ENCODE results near the gene PPP1R14C. TPM values are rescaled to one million over a fixed set of nuclear protein-coding genes. Genes with fewer than 3 reads are reported as not detected.
"Not testable (repeated sequence)": the region's sequence is repeated elsewhere in the genome, so short reads cannot be mapped to it uniquely, and the experiment has no call there.

Gene PPP1R14C
- total RNA-seq, 2 experiments from 2014 or later, result 0.21 TPM; not detected in 1

- ATAC-seq, result no peak
- DNase-seq, result no peak
- H3K4me1 Mint-ChIP-seq, result no peaks in the 10 kb centered on the region
- no peak overlapping the region for H3K4me3 Mint-ChIP-seq
- H3K9me3 Mint-ChIP-seq (ENCODE audit: low read depth), result no peaks in the 10 kb centered on the region
- H3K27ac Mint-ChIP-seq, result no peak overlapping the region
- H3K36me3 Mint-ChIP-seq (ENCODE audit: low read depth), result no peaks in the 10 kb centered on the region
- intact Hi-C loops (cut with DNase I, micrococcal nuclease), result no loop called here
- POLR2A ChIA-PET, result no interaction called here
- peaks cover 10% of the 10 kb centered on the region for H3K27me3 Mint-ChIP-seq
- CTCF ChIA-PET, result interaction anchor here (0.6 kb wide), 1 partner anchor 805 kb away, joined by 3 read pairs; no protein-coding TSS in a partner anchor
Observed at GRCh38 chr6:150184850-150185731, 42.2 kb downstream of the PPP1R14C start.

DNA sequence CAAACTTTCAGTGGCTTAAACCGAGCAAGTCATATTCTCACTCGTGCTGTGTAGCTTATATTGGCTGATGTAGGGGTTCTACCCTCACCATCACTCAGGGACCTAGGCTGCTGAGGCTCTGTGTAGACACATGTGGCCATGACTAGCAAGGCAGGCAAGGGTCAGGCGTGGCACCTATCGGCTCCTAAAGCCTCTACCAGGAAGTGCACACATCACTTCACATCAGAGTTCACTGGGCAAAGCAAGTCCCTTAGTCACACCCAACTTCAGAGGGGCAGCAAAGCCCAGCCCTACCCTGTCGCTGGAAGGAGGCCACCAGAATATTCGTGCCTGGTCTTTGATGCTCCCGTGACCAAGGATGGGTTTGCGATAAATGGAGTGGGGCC lies 42.9 kb downstream of the PPP1R14C start:
- H3K4me3 Mint-ChIP-seq, result no peak overlapping the region
- ATAC-seq, result no peak

DNA sequence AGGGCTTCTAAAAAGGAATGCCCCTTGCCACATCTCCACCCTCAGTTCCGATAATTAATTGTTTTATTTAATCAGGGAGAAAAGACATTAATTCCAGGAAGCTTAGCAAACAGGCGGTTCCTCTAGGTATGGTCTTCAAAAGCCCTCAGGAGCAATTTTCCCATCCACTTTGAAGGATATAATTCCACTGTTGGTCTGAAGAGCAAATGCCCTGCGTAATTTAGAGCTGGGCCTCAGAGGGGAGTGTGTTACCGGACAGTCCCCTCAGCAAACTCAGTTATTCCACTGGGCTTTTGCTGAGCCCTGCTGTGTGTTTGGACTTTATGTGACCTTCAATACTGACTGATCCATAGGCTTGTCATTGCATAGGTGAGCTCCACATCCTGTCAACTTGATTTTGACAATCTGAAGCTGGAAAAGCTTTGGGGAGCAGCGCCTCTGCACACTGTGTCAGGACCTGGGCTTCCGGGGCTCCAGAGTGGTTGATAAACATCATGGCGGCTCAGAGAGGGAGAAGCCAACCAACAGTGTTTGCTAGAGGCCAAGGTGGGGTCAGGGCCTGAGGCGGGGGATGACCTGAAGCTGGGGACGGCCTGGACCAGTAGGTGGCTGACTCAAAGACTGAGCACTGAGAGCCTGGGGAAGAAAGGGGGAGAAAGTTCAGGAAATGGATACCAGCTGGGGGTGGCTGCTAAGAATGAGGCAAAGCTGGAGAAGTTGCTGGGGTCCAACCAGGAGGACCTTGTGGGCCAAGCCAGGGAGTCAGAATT lies 43.5 kb downstream of the PPP1R14C start:
- Mint-ChIP-seq H3K36me3 (ENCODE audit: low read depth) (no peaks in the 10 kb centered on the region), H3K27me3 (peaks cover 18% of the 10 kb centered on the region), H3K27ac (no peak overlapping the region), H3K4me3 (no peak overlapping the region), H3K9me3 (ENCODE audit: low read depth) (no peaks in the 10 kb centered on the region), H3K4me1 (no peaks in the 10 kb centered on the region)
- CTCF ChIA-PET, result interaction anchor here (0.5 kb wide), 1 partner anchor 584 kb away, joined by 6 read pairs; no protein-coding TSS in a partner anchor
- POLR2A ChIA-PET, result no interaction called here
- intact Hi-C loops (cut with DNase I, micrococcal nuclease), result no loop called here
- DNase-seq (no peak), ATAC-seq (no peak)

More for the DNA sequence above, 42.9 kb downstream of the PPP1R14C start:
- POLR2A ChIA-PET, result no interaction called here
- no peaks in the 10 kb centered on the region for H3K4me1 Mint-ChIP-seq
- H3K9me3 Mint-ChIP-seq (ENCODE audit: low read depth), result no peaks in the 10 kb centered on the region
- H3K27me3 Mint-ChIP-seq, result peaks cover 12% of the 10 kb centered on the region
- no peaks in the 10 kb centered on the region for H3K36me3 Mint-ChIP-seq (ENCODE audit: low read depth)
- H3K27ac Mint-ChIP-seq, result no peak overlapping the region
- intact Hi-C loops (cut with DNase I, micrococcal nuclease), result no loop called here
- CTCF ChIA-PET, result interaction anchor here (0.5 kb wide), 1 partner anchor 584 kb away, joined by 6 read pairs; no protein-coding TSS in a partner anchor
- DNase-seq, result no peak

GRCh38 chr6:150187433-150187832 lies 44.6 kb downstream of the PPP1R14C start:
- H3K36me3 Mint-ChIP-seq (ENCODE audit: low read depth); H3K9me3 Mint-ChIP-seq (ENCODE audit: low read depth); H3K27ac Mint-ChIP-seq; DNase-seq; ATAC-seq; intact Hi-C loops (cut with DNase I, micrococcal nuclease); H3K4me3 Mint-ChIP-seq; POLR2A ChIA-PET; H3K4me1 Mint-ChIP-seq; CTCF ChIA-PET: not testable (repeated sequence)
- peaks cover 22% of the 10 kb centered on the region for H3K27me3 Mint-ChIP-seq

GRCh38 chr6:150189122-150189521 lies 46.3 kb downstream of the PPP1R14C start:
- H3K4me1 Mint-ChIP-seq, result no peaks in the 10 kb centered on the region
- no peak overlapping the region for H3K4me3 Mint-ChIP-seq
- ChIA-PET CTCF (interaction anchor here (0.6 kb wide), 1 partner anchor 302 kb away, joined by 3 read pairs; no protein-coding TSS in a partner anchor), POLR2A (no interaction called here)
- no peak overlapping the region for H3K27ac Mint-ChIP-seq
- H3K36me3 Mint-ChIP-seq (ENCODE audit: low read depth), result no peaks in the 10 kb centered on the region
- DNase-seq, result no peak
- no peak for ATAC-seq
- intact Hi-C loops (cut with DNase I, micrococcal nuclease), result no loop called here
- H3K27me3 Mint-ChIP-seq, result peaks cover 24% of the 10 kb centered on the region
- no peaks in the 10 kb centered on the region for H3K9me3 Mint-ChIP-seq (ENCODE audit: low read depth)

GRCh38 chr6:150191809-150192208 lies 49.0 kb downstream of the PPP1R14C start:
- ChIA-PET POLR2A (no interaction called here), CTCF (interaction anchor here (0.6 to 0.8 kb wide), 2 partner anchors 170 to 203 kb away, joined by 3 read pairs; no protein-coding TSS in a partner anchor)
- no peak overlapping the region for H3K4me3 Mint-ChIP-seq
- H3K9me3 Mint-ChIP-seq (ENCODE audit: low read depth), result no peaks in the 10 kb centered on the region
- H3K27me3 Mint-ChIP-seq, result peaks cover 22% of the 10 kb centered on the region
- H3K27ac Mint-ChIP-seq, result no peak overlapping the region
- DNase-seq, result no peak
- no peaks in the 10 kb centered on the region for H3K36me3 Mint-ChIP-seq (ENCODE audit: low read depth)
- no peaks in the 10 kb centered on the region for H3K4me1 Mint-ChIP-seq
- ATAC-seq, result no peak
- intact Hi-C loops (cut with DNase I, micrococcal nuclease), result no loop called here

DNA sequence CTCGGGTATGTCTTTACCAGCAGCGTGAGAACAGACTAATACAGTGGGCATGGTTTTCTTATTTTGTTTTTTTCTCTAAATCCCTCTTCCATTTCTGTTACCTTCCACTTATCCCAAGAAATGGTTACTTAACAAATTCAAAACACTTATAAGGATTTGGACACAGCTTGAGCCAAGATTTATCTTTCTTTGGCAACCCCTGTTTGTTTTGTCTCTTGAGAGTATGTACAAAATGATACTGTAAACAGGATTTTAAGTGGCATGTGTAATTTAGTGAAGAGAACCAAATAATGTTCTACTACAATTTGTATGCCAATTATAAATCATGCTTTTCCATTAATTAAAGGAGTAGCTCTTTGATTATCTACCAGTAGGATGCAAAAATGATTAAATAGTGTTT lies 51.4 kb downstream of the PPP1R14C start:
- CTCF ChIA-PET, result no interaction called here
- intact Hi-C loops (cut with DNase I, micrococcal nuclease), result no loop called here

GRCh38 chr6:150195996-150196417 lies 53.2 kb downstream of the PPP1R14C start:
- DNase-seq (no peak), ATAC-seq (peak; percentile 39)
- ChIA-PET POLR2A (no interaction called here), CTCF (interaction anchor here (0.6 kb wide), 1 partner anchor 198 kb away, joined by 4 read pairs; no protein-coding TSS in a partner anchor)
- no peaks in the 10 kb centered on the region for H3K4me1 Mint-ChIP-seq
- no peak overlapping the region for H3K4me3 Mint-ChIP-seq
- peaks cover 15% of the 10 kb centered on the region for H3K27me3 Mint-ChIP-seq
- no peak overlapping the region for H3K27ac Mint-ChIP-seq
- intact Hi-C loops (cut with DNase I, micrococcal nuclease), result no loop called here
- H3K9me3 Mint-ChIP-seq (ENCODE audit: low read depth), result no peaks in the 10 kb centered on the region
- no peaks in the 10 kb centered on the region for H3K36me3 Mint-ChIP-seq (ENCODE audit: low read depth)

More for the DNA sequence above, 51.4 kb downstream of the PPP1R14C start:
- H3K9me3 Mint-ChIP-seq (ENCODE audit: low read depth), result no peaks in the 10 kb centered on the region
- H3K27ac Mint-ChIP-seq, result no peak overlapping the region
- ATAC-seq (no peak), DNase-seq (no peak)
- POLR2A ChIA-PET, result no interaction called here
- H3K27me3 Mint-ChIP-seq, result peaks cover 21% of the 10 kb centered on the region
- no peaks in the 10 kb centered on the region for H3K36me3 Mint-ChIP-seq (ENCODE audit: low read depth)
- no peak overlapping the region for H3K4me3 Mint-ChIP-seq
- no peaks in the 10 kb centered on the region for H3K4me1 Mint-ChIP-seq

GRCh38 chr6:150196942-150197745 lies 54.3 kb downstream of the PPP1R14C start:
- no peak for ATAC-seq
- Mint-ChIP-seq H3K4me1 (no peaks in the 10 kb centered on the region), H3K36me3 (ENCODE audit: low read depth) (no peaks in the 10 kb centered on the region), H3K27me3 (peaks cover 7% of the 10 kb centered on the region), H3K9me3 (ENCODE audit: low read depth) (no peaks in the 10 kb centered on the region), H3K27ac (no peak overlapping the region), H3K4me3 (no peak overlapping the region)
- POLR2A ChIA-PET, result no interaction called here
- no peak for DNase-seq
- intact Hi-C loops (cut with DNase I, micrococcal nuclease), result no loop called here
- CTCF ChIA-PET, result interaction anchor here (0.6 kb wide), 1 partner anchor 197 kb away, joined by 4 read pairs; no protein-coding TSS in a partner anchor

- Mint-ChIP-seq H3K9me3 (ENCODE audit: low read depth) (no peaks in the 10 kb centered on the region), H3K4me3 (no peak overlapping the region), H3K27me3 (peaks cover 7% of the 10 kb centered on the region), H3K27ac (no peak overlapping the region), H3K36me3 (ENCODE audit: low read depth) (no peaks in the 10 kb centered on the region), H3K4me1 (no peaks in the 10 kb centered on the region)
- CTCF ChIA-PET, result interaction anchor here (1.1 kb wide), 1 partner anchor 17 kb away, joined by 3 read pairs; no protein-coding TSS in a partner anchor
- DNase-seq (no peak), ATAC-seq (no peak)
- POLR2A ChIA-PET, result no interaction called here
- intact Hi-C loops (cut with DNase I, micrococcal nuclease), result no loop called here
Observed at GRCh38 chr6:150198532-150198931, 55.7 kb downstream of the PPP1R14C start.

DNA sequence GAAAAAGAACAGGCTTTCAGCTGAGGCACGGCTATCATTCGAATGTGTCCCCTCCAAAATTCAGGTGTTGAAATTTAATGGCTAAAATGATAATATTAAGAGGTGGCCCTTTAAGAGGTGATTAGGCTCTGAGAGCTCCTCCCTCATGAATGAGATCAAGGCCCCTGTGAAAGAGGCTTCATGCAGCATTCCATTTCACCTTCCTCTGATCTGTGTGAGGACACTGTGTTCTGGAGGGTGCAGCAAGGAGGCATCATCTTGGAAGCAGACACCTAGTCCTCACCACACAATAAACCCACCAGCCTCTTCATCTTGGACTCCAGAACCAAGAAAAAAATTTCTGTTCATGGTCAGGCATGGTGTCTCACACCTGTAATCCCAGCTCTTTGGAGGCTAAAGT lies 56.4 kb downstream of the PPP1R14C start:
- intact Hi-C loops (cut with DNase I, micrococcal nuclease), result no loop called here
- no peak for ATAC-seq

More for the DNA sequence above, 56.4 kb downstream of the PPP1R14C start:
- DNase-seq, result no peak
- no peak overlapping the region for H3K4me3 Mint-ChIP-seq
- no peaks in the 10 kb centered on the region for H3K4me1 Mint-ChIP-seq
- peaks cover 5% of the 10 kb centered on the region for H3K27me3 Mint-ChIP-seq
- no peaks in the 10 kb centered on the region for H3K36me3 Mint-ChIP-seq (ENCODE audit: low read depth)
- H3K27ac Mint-ChIP-seq, result no peak overlapping the region
- H3K9me3 Mint-ChIP-seq (ENCODE audit: low read depth), result no peaks in the 10 kb centered on the region
- ChIA-PET POLR2A (no interaction called here), CTCF (interaction anchor here (1.1 kb wide), 1 partner anchor 18 kb away, joined by 3 read pairs; no protein-coding TSS in a partner anchor)
